ENCODE data around the gene LRRC75B.
"Not testable (repeated sequence)": the region's sequence is repeated elsewhere in the genome, so short reads cannot be mapped to it uniquely, and the experiment has no call there.

LRRC75B gene, protein sequence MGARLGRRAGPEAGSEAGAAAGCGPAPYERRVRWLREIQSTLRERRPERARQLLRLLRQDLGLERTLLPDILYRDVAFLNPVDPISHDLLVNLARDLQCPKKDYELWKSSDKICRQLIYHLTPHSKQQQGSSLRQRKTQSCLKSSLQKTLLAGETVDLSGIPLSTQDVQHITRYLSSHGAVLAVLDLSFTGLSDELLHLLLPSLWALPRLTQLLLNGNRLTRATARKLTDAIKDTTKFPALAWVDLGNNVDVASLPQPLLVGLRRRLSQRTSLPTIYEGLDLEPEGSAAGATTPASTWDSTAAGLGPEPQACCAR

GRCh38 chr22:24592851-24593558 is at the start of gene LRRC75B:
Gene LRRC75B, minus strand, starts transcription at chr22:24593073. Its CDS starts 34 bp downstream, at chr22:24593039.
- DNase-seq (ENCODE audit: low read depth), result no peak

- DNase-seq (ENCODE audit: low read depth), result not testable (repeated sequence)
Observed at GRCh38 chr22:24642307-24642706, 49.4 kb upstream of the LRRC75B start.

- not testable (repeated sequence) for DNase-seq (ENCODE audit: low read depth)
Observed at GRCh38 chr22:24636513-24636912, 43.6 kb upstream of the LRRC75B start.

DNA sequence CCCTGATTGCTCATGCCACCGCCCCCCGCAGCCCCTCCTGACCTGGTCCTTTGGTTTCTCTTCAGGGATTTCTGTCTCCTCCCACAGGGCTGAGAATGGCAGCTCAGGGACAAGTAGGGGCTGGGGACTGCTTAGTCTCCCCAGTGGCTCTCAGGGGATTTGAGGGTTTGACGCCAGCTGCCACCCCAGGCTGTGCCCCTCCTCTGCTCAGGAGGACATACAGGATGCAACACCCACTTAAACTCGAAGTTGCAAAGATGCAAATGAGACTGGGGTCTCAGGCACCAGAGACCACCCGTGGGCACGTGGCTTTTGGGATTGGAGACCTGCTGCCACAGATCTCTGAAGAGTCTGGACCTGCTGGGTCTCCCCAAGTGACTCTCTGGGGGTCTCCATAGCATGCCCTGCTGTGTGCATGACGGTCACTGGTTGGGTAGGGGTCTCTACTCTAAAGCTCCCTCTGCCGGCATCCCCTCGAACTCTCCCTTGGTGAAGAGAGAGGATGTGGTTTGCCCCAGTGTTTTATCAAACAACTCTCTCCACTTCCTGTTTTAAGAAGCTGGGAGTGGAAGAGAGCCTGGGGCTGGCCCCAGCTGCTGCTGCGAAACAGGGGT is 42.0 kb upstream of the LRRC75B start:
- DNase-seq (ENCODE audit: low read depth), result not testable (repeated sequence)

- DNase-seq (ENCODE audit: low read depth), result not testable (repeated sequence)
Observed at GRCh38 chr22:24633231-24634023, 40.6 kb upstream of the LRRC75B start.

DNA sequence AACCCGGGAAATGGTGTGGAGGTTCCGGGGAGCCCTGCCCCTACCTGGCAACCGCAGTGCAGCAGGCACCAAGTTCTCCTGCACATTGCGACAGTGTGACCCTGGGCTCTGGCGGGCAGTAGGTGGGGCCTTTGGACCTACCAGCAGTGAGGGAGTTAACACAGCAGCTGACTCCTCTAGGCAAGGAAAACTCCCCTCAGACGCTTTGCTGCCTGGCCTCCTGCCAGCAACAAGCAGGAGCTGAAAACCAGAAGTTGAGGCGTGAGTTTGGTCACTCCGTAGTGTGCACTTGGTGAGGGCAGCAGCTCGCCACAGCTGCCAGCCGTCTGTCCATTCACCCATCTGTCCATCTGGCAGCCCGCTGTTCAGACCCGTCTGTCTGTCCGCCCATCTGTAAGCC is 39.8 kb upstream of the LRRC75B start:
- DNase-seq (ENCODE audit: low read depth), result not testable (repeated sequence)

- DNase-seq (ENCODE audit: low read depth), result not testable (repeated sequence)
Observed at GRCh38 chr22:24631430-24632122, 38.7 kb upstream of the LRRC75B start.

DNA sequence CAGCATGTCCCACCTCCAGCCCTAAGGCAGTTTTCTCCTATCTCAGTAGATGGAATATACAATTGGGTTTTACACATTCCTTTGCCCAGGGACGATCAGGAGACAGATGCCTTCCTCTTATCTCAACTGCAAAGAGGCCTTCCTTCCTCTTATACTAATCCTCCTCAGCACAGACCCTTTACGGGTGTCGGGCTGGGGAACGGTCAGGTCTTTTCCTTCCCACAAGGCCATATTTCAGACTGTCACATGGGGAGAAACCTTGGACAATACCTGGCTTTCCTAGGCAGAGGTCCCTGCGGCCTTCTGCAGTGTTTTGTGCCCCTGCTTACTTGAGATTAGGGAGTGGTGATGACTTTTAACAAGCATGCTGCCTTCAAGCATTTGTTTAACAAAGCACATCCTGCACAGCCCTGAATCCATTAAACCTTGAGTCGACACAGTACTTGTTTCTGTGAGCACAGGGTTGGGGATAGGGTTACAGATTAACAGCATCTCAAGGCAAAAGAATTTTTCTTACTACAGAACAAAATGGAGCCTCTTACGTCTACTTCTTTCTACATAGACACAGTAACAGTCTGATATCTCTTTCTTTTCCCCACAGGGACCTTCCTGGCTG is 38.0 kb upstream of the LRRC75B start:
- not testable (repeated sequence) for DNase-seq (ENCODE audit: low read depth)

DNA sequence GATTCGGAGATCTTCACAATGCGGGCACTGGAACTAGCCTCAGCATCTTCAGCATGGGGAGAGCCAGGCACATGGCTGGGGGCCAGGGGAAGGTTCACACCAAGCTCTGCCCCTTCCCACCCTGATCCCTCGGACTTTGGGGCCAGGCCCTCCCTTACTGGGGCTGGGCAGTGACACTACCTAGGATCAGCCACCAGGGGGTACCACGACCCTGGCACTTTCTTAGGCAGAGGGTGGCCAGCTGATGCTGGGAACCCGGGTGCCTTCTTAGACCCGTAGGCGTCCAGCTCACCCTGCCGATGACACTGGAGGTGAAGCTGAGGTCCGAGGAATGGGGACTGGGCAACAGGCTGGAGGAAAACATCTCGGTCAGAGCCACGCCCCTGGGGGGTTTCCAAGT is 36.2 kb upstream of the LRRC75B start:
- not testable (repeated sequence) for DNase-seq (ENCODE audit: low read depth)

DNA sequence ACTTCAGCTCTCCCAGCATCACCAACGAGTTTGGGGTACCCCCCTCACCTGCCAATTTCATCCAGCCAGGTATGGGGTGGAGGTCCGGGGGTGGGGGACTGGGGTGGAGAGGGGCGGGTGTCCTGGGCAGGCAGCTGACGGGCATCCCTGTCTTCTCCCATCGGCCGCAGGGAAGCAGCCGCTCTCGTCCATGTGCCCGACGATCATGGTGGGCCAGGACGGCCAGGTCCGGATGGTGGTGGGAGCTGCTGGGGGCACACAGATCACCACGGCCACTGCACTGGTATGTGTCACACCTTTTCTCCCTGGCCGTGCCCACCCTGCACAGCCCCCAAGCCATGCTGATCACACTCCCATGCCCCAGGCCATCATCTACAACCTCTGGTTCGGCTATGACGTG is 35.0 kb upstream of the LRRC75B start:
- DNase-seq (ENCODE audit: low read depth), result not testable (repeated sequence)

DNA sequence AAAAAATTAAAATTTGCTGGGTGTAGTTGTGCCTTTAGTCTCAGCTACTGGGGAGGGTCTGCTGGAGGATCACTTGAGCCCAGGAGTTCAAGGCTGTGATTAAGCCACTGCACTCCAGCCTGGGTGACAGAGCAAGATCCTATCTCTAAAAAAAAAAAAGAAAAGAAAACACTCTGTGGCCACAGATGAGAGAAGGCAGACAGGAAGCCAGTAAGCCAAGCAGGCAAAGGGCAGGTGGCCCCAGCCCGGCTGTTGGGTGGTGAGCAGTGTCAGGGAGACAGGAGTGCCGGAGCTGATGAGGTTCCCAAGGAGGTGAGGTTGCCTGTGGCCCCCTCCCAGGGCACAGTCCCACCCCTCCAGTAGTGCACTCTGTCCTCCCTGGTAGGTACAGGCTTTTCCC is 29.7 kb upstream of the LRRC75B start:
- not testable (repeated sequence) for DNase-seq (ENCODE audit: low read depth)

DNA sequence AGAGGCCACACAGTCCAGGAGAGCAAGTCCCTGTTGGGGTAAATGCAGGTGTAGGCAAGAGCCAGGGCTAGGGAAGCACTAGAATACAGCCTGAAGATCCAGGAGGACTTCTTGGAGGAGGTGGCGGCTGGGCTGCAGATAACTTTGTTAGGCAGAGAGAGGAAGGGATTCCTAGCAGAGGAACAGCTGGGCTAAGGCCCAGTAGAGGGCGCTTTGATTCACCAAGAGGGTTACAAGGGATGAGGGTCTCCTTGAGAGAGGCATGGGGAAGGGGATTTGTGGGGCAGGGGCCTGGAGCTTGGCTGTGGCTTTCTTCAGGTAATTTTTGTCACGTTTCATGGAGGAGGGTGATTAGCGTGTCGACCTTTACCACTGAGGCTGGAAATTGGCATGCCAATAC is 28.4 kb upstream of the LRRC75B start:
- not testable (repeated sequence) for DNase-seq (ENCODE audit: low read depth)

- not testable (repeated sequence) for DNase-seq (ENCODE audit: low read depth)
Observed at GRCh38 chr22:24614794-24615193, 21.9 kb upstream of the LRRC75B start.

- DNase-seq (ENCODE audit: low read depth), result not testable (repeated sequence)
Observed at GRCh38 chr22:24609888-24610287, 17.0 kb upstream of the LRRC75B start.

- DNase-seq (ENCODE audit: low read depth), result not testable (repeated sequence)
Observed at GRCh38 chr22:24608327-24608726, 15.5 kb upstream of the LRRC75B start.

- peak; percentile 51 for DNase-seq (ENCODE audit: low read depth)
Observed at GRCh38 chr22:24607429-24607983, 14.6 kb upstream of the LRRC75B start.

DNA sequence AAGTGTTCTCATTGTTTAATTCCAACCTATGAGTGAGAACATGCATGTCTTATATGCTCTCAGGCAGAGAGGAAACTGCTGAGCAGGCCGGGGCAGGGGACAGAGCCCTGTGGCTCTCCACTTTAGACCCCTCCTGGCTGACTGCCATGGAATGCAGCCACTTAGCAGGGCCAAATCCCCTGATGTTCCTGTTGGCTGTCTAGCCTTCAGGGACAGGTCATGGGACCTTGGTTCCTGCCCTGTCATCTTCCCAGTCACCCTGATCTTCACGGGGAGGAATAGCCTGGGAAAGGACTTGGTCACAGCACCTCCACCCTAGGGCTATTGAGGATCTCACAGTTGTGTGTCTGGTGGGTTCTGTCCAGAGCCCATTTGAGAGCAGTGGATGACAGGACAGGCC is 13.5 kb upstream of the LRRC75B start:
- not testable (repeated sequence) for DNase-seq (ENCODE audit: low read depth)

DNA sequence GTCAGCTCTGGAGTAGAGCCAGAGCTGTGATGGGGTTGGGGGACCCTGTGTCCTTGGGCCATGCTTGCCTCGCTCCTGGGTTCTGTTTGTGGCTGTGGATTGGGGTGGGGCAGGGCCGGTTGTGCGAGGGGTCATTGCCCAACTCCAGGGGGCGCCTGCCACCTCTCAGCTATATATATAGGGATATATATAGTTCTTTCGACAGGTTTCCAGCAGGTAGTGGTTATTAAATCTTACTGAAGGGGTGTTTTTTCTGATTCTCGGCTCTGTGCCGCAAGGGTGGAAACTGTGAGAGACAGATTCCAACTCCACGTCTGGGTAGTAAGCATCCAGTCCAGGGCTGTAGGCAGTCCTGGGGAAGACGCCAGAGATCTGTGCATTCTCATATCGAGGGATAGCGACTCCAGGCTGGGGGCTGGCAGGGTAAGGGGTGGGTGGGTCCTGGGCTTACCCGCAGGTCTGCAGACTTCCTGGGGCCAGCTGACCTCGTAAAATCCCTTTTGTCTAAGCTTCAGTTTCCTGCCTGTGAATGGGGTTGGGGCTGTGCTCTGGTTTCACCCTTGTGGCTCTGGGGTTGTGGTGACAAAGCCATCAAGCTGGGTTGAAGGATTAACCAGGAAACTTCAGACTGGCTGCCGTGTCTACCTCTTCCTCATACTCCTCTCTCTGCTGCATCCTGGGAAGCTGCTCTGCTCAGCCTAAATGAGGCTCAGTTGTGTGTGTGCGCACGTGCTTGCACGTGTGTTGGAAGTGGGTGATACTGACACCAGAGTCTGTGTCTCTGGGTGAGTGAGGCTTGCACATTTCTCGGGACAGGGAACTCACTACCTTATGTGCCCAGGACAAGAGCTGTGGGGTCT is 11.1 kb upstream of the LRRC75B start:
- DNase-seq (ENCODE audit: low read depth), result not testable (repeated sequence)
